HG03064 (cell line): Measurements from ENCODE around the gene CC2D1B.
A peak's percentile ranks its signal among the peaks of the same experiment; 100 is the strongest.
"Not testable (repeated sequence)": the region's sequence is repeated elsewhere in the genome, so short reads cannot be mapped to it uniquely, and the experiment has no call there.

Experiments
- ATAC-seq: cut with Tn5 transposase; IDR thresholded peaks from one replicate; pipeline ENCODE4 v1.9.1; 2021; ENCODE audit warnings: low read depth; ENCODE audit not compliant: unreplicated experiment

The CC2D1B gene, protein sequence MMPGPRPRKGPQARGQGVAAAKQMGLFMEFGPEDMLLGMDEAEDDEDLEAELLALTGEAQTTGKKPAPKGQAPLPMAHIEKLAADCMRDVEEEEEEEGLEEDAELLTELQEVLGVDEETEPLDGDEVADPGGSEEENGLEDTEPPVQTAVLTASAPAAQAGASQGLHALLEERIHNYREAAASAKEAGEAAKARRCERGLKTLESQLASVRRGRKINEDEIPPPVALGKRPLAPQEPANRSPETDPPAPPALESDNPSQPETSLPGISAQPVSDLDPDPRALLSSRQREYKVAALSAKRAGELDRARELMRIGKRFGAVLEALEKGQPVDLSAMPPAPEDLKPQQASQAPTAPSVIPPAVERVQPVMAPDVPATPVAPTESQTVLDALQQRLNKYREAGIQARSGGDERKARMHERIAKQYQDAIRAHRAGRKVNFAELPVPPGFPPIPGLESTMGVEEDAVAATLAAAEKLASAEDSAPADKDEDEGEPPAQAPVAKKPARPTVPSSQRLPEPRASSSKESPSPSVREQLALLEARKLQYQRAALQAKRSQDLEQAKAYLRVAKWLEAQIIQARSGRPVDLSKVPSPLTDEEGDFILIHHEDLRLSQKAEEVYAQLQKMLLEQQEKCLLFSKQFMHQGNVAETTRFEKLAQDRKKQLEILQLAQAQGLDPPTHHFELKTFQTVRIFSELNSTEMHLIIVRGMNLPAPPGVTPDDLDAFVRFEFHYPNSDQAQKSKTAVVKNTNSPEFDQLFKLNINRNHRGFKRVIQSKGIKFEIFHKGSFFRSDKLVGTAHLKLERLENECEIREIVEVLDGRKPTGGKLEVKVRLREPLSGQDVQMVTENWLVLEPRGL

DNA sequence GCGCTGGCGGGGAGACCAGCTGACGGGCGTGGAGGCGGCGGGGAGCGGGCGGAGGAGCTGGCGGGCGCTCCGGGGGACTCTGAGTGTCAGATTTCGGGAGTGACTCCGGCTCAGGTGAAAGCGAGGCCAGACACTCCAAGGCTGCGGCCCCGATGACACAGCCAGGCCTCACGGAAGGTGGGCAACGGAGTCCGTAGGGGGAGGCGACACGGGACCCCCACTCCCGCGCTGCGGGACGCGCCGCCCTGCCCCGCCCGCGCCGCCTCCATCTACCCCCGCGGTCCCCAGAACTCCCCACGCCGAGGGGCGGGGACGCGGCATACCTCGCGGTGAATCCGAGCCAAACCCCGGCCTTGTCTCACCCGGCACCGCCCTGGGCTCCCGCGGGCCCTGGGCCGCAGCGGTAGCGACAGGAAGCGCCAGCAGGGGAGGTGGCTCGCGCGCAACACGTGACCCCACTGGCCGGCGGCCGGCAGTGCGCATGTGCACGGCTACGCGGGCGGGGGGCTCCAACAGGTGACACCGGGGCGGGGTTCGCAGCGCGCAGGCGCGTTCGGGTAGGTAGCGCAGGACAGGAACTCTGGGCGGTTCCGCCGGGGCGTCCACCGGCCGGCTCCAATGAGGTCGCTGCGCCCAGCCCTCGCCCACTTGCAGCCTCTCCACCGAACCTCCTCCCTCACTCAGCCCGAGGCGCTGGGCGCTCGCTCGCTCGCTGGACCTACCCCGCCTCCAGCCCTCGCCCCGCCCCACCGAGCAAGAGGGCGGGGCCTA lies at the start of gene CC2D1B:
Gene CC2D1B, minus strand, starts transcription at position 460 of the 771 bp plus-strand sequence. CDS start 1,585 bp downstream, outside the sequence.
- peak; percentile 92 for ATAC-seq

DNA sequence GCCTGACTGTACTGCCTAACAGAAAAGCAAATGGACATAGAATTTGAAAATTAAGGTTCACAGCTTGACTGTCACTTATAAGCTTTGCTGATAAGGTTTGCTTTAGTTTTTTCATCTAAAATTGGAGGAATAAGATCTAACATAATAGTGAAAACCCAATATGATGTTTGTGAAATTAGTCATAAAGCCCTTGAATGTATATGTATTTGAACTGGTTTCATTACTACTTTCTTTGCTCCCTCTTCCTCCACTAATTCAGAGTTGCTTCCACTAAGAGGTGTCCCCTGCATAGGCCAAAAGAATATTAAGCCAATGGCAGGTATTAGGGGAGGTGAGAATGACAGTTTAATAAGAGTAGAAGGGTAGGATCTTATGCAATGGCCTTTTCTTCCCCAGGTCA lies 48.9 kb upstream of the CC2D1B start:
- ATAC-seq = no peak

DNA sequence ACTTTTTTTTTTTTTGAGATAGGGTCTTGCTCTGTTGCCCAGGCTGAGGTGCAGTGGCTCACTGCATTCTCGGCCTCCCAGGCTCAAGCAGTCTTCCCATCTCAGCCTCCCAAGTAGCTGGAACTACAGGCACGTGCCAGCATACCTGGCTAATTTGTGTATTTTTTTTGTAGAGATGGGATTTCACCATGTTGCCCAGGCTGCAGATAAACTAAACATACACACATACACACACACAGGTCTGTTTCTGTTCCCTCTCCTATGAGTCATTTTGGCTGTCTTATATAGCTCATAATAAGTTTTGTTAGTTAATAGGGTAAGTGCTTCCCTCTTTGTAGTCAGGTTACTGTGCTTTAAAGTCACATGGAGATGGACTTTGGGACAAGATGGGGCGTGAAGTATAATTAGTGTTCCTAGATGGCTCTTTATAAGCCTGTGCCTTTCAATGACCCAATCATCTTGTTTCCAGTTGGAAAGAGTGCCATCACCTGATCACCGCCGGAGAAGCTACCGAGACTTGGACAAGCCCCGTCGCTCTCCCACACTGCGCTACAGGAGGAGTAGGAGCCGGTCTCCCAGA lies 47.5 kb upstream of the CC2D1B start:
- ATAC-seq = no peak

DNA sequence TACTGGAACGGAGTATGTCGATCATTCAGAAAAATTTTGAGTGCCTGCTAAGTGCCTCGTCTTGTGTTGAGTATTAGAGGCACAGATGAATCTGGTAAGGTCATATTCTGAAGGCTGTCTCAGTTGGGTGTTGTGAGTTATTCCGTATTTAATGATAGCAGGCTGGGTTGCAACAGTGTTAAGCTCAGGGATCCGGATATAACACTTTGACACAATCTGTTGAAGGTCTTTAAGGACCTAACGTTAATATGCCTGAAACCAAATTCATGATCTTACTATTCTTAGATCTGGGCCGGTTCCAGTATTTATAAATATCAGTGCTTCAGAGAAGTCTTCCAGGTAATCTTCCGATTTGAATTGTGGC lies 39.0 kb upstream of the CC2D1B start:
- ATAC-seq = no peak

DNA sequence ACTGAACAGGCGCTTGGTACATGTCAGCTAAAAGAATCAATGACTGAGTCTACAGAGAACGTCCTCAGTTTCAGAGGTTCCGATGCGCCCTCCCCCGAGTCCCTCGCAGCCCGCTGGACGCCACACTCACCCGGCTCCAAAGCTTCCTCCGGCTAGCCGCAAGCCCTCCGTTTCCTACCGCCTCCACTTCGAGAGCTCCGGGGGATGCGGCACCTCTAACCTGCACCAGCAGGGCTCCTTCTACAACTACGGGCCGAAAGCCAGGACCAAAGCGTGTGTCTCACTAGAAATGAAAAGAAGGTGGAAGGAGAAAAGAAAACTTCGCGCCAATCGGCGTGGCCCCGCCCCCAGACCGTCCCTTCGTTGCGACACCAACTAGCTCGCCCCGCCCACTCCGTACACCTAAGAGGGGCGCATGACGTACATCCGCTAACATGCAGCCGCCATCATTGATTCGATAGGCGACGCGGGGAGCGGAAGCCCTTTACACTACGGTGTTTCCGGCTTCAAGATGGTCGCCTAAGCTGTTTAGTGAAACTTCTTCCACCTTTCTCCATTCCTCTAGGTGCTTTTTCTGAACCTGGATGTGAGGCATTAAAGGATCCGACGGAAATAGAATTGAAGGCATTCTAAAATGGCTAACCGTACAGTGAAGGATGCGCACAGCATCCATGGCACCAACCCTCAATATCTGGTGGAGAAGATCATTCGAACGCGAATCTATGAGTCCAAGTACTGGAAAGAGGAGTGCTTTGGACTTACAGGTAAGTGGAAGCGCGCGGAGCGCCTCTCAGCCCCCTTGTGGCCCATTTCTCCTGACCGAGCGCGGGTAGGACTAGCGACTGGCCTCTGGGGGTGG lies 38.3 kb upstream of the CC2D1B start, which contains the start of the genes ORC1 and PRPF38A:
Gene ORC1, minus strand, starts transcription at position 308 of the 859 bp plus-strand sequence. CDS start 2,200 bp downstream, outside the sequence.
Gene PRPF38A, plus strand, starts transcription at position 487 of the 859 bp plus-strand sequence. Its CDS starts 148 bp downstream, at position 635.
- peak; percentile 88 for ATAC-seq

DNA sequence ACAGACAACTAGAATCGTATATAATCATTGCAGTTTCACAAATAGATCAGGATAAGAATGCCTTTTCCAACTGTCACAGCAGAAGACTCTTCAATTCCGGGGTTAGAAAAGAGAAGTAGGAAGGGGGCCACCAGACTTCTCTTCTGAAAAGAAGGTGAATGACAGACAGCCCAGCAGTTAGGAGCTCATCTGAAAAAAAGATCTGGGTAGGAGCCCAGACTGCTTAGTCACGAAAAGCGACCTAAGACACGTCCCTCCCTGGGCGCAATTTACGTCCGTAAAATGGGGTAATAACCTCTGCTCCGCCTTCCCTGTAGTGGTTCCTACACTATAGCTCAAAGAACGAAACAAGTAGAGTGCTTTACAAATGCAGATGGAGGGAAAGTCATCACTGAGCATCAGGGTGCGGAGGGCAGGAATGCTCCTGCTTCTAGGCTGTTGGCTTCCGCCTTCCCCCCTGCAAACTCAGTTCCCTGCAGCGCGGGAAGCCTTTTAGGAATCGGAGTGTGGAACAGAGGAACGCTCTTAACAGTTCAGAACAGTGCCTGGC lies 37.6 kb upstream of the CC2D1B start:
- ATAC-seq = peak; percentile 19

DNA sequence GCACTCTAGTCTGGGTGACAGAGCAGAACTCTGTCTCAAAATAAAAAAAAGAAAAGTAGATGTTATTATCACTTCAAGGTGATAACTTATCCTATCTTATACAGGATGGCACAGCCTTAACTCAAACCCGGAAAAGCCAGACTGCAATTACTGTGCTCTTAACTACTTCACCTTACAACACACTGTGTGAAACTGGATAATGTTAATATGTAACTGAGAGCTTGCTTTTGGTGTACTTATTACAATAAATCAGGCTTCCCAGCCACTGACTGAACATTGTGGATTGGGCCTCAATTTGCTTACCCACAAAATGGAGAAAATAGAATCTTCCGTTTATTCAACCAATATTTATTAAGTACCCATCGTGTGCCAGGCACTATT lies 36.8 kb upstream of the CC2D1B start:
- no peak for ATAC-seq

DNA sequence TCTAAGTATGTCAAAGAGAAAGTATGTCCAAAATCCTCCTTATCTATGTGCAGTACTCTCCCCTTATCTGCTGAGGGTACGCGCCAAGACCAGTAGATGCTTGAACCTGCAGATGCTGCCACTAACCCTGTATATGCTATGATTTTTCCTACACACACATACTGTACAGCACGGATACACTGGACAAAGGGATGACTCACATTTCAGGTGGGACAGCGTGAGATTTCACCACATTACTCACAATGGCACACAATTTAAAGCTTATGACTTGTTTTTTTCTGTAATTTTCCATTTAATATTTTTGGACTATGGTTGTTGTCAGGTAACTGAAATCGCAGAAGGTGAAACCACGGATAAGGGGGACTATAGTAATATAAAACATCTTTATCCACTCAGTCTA lies 34.1 kb upstream of the CC2D1B start:
- no peak for ATAC-seq

DNA sequence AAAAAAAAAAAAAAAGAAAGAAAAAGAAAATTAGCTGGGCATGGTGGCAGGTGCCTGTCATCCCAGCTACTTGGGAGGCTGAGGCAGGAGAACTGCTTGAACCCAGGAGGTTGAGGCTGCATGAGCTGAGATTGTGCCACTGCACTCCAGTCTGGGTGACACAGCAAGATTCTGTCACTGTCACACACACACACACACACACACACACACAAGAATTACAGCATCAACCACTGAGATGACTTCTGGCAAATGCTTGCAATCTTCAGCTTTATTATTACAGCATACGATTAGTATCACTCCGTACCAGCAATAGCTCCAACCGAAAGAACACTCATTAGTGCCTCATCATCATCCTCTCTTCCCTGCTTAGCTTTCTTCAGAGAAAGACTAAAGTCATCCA lies 33.6 kb upstream of the CC2D1B start:
- ATAC-seq = no peak

DNA sequence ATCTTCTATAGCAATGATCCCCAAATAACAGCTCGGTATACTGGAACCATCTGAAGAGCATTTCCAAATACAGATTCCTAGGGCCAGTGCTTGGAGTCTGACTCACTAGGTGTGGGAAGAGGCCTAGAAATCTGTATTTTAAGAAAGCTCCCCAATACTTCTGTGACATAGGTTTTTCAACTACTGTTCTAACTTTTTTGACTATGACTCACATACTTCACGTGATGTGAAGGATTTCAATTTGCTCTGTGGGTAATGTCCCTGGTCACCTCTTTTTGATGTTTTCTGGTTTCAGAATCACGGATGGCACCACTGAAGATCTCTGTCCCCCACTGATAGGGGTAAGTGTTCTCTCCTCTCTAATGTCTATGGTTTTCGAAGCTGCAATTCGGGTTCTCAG lies 27.2 kb upstream of the CC2D1B start:
- ATAC-seq = no peak

DNA sequence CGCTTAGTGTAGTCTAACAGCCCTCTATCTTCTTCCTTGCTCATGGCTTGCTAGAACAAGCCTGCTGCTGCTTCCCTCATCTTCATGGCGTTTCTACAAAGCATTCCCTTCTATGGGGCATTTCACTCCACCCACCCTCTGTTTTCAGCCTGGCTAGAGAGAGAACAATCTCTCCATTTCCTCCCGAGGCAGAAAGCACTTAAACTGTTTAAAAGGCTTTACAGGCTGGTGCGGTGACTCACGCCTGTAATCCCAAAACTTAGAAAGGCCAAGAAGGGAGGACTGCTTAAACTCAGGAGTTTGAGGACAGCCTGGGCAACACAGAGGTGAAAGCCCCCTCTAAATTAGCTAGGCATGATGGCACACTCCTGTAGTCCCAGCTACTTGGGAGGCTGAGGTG lies 20.5 kb upstream of the CC2D1B start:
- ATAC-seq = no peak

DNA sequence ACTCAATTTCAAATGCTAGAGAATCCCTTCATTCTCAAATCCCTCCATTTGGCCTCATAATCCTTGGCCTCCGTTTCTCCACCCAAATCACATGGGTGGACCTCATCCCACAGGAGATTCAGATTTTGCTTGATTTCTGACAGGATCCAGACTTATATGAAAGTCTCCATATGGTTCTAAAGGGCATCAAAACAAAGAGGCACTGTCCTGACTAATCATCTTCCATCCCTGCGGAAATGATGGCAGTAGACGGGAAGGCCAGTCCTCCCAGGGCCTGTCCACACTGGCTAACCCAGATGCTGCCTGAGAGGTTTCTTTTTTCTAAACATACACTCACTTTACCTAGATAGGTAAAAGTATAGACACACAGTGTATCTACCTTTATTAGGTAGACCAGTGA lies 19.4 kb upstream of the CC2D1B start:
- ATAC-seq = no peak

DNA sequence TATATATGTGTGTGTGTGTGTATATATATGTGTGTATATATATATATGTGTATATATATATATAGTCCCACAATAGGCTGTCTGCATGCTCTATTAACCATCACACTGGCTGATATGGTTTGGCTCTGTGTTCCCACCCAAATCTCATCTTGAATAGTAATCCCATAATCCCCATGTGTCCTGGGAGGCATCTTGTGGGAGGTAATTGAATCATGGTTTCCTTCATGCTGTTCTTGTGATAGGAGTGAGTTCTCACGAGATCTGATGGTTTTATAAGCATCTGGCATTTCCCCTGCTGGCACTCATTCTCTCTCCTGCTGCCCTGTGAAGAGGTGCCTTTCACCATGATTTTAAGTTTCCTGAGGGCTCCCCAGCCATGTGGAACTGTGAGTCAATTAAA lies 3.8 kb upstream of the CC2D1B start:
- ATAC-seq = not testable (repeated sequence)

DNA sequence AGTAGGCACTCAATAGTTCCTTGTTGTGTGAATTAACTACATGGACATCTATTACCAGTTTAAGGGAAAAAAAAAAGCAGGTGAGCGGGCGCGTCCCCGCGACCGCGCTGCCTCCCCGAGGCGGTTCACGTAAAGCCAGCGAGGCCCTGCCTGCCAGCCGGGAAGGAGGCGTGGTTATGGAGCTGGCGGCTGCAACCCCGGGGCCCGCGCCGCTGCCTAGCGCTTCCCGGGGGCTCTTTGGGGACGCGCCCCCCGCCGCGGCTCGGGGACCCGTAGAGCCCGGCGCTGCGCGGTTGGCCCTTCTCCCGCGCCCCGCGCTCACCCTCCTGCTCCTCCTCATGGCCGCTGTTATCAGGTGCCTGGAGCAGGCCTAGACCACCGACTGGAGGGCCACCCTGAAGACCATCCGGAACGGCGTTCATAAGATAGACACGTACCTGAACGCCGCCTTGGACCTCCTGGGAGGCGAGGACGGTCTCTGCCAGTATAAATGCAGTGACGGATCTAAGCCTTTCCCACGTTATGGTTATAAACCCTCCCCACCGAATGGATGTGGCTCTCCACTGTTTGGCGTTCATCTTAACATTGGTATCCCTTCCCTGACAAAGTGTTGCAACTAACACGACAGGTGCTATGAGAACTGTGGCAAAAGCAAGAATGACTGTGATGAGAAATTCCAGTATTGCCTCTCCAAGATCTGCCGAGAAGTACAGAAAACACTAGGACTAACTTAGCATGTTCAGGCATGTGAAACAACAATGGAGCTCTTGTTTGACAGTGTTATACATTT lies 2.6 kb upstream of the CC2D1B start:
- ATAC-seq = no peak

DNA sequence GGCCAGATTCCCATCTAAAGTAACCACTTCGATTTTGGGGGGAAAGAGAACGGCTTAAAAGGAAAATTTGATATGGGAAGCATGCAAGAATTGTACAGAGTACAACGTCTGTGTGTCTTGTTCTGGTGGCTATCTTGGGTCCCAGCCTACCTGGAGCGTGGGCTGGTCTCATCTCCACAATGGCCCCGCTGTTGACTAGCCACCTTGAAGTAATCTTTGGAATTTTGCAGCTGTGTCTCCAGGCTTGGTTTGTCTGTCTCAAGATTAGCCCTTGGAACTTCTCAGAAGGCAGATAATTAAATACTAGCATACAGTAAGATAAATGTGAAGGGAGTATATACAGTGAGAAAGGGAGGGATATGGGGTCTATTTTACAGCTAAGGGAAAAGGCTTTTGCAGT lies 1.3 kb upstream of the CC2D1B start:
- ATAC-seq = no peak

DNA sequence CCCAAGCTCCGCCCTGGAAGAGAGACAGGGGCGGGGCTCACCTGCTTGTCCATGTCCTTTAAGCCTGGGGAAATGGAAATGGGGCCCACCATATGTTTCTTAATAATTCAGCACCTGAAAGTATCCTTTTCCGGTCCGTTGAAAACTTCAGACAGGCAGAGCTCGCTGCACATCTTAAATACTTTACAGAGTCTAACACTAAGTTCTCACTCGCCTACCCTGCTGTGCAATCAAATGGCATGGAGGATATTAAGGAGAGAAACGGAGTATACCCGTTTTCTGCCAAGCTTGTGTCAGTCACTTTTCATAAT lies 467 bp upstream of the CC2D1B start:
- ATAC-seq = no peak

DNA sequence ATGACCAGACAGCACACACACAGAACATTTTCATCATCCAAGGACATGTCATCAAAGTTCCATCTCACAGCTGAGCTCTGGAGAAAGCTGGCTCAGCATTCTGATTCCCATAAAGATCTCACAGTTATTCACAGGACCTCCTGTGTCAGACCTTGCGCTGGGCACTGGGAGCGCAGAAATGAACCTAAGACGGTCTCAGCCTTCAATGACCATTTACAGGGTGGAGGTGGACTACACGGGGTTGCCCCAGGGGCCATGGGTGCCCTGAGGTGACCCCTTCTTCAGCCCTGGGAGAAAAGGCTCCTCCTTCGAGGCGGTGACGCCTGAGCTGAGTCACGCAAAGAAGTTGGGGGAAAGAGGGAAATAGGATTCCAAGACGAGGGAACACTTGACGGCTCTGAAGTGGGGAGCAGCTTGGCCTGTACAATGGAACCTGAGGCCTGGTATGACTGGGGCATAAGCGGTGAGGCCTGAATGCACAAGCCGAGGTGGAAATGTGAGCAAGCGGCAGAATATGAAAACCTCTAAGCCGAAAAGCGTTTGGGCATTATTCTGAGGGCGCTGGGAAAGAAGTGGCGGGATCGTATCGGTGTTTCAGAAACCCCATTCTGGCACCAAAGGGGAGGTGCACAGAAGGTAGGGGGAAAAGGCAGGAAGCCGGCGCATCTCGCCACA lies 797 bp downstream of the CC2D1B start:
- ATAC-seq = no peak

DNA sequence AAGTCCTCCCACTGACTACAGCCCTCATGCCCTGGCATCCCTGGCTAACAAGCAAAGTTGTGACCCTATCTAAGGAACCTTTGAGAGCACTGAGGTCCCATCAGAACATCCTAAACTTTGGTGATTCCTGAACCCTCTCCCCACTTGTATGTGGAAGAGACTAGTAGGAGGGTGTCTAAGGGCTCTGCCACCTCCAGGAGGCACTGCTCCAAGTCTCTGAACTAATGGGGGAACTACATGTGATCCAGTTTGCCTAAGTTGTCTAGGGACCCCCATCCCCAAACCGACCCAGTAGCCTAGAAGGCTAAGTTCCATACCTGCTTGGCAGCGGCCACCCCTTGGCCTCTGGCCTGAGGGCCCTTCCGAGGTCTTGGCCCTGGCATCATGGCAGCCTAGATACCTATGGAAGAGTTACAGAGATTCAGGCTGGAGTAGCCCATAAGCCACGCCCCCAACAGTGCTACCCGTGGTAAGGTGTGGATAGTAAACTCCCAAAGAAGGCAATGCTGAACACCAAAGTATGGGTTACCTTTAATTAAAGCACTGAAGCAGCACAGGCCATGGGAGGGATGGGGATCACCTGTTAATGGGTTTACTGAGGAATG lies 1.7 kb downstream of the CC2D1B start:
- no peak for ATAC-seq
